Measurements from ENCODE around the gene LAMB2.

LAMB2 gene

GRCh38 chr3:49177073-49177472 is 44.2 kb upstream of the LAMB2 start:
- TF ChIP-seq ZBTB7A (IDR thresholded peaks at IDR 0.05; ENCODE audit: low read depth): no peak
- TF ChIP-seq REST (IDR thresholded peaks at IDR 0.05; ENCODE audit: low read depth): no peak
- TF ChIP-seq EP300 (IDR thresholded peaks at IDR 0.05; ENCODE audit: borderline replicate concordance): no peak
- TF ChIP-seq RAD21 (IDR thresholded peaks at IDR 0.05; ENCODE audit: low read depth): no peak
- TF ChIP-seq YY1 (IDR thresholded peaks at IDR 0.05; ENCODE audit: low read depth): no peak

GRCh38 chr3:49175530-49175929 is 42.7 kb upstream of the LAMB2 start:
- no peak for TF ChIP-seq FOXM1 (IDR thresholded peaks at IDR 0.05; ENCODE audit: borderline replicate concordance, low read depth)
- TF ChIP-seq CREB1 (IDR thresholded peaks at IDR 0.05; ENCODE audit: low read depth): no peak
- no peak for TF ChIP-seq REST (IDR thresholded peaks at IDR 0.05; ENCODE audit: low read depth)
- TF ChIP-seq TAF1 (IDR thresholded peaks at IDR 0.05; ENCODE audit: low read depth): no peak

- TF ChIP-seq TAF1 (IDR thresholded peaks at IDR 0.05; ENCODE audit: low read depth) (no peak), NFIC (IDR thresholded peaks at IDR 0.05) (no peak), TCF12 (IDR thresholded peaks at IDR 0.05; ENCODE audit: low read depth) (no peak), FOXM1 (IDR thresholded peaks at IDR 0.05; ENCODE audit: borderline replicate concordance, low read depth) (no peak), CEBPB (IDR thresholded peaks at IDR 0.05) (no peak), CREB1 (IDR thresholded peaks at IDR 0.05; ENCODE audit: low read depth) (no peak), TEAD4 (IDR thresholded peaks at IDR 0.05) (no peak), ZBTB7A (IDR thresholded peaks at IDR 0.05; ENCODE audit: low read depth) (no peak)
Measured at GRCh38 chr3:49174397-49174985, 41.6 kb upstream of the LAMB2 start.

- TF ChIP-seq EP300 (IDR thresholded peaks at IDR 0.05; ENCODE audit: borderline replicate concordance): no peak
- no peak for TF ChIP-seq EGR1 (IDR thresholded peaks at IDR 0.05)
- TF ChIP-seq CEBPB (IDR thresholded peaks at IDR 0.05): no peak
- no peak for TF ChIP-seq CREB1 (IDR thresholded peaks at IDR 0.05; ENCODE audit: low read depth)
- TF ChIP-seq YY1 (IDR thresholded peaks at IDR 0.05; ENCODE audit: low read depth): no peak
- no peak for TF ChIP-seq REST (IDR thresholded peaks at IDR 0.05; ENCODE audit: low read depth)
- TF ChIP-seq TAF1 (IDR thresholded peaks at IDR 0.05; ENCODE audit: low read depth): no peak
- no peak for TF ChIP-seq NFIC (IDR thresholded peaks at IDR 0.05)
- no peak for TF ChIP-seq FOXM1 (IDR thresholded peaks at IDR 0.05; ENCODE audit: borderline replicate concordance, low read depth)
- no peak for TF ChIP-seq TCF12 (IDR thresholded peaks at IDR 0.05; ENCODE audit: low read depth)
- no peak for TF ChIP-seq USF1 (IDR thresholded peaks at IDR 0.05)
- no peak for TF ChIP-seq RAD21 (IDR thresholded peaks at IDR 0.05; ENCODE audit: low read depth)
- TF ChIP-seq TEAD4 (IDR thresholded peaks at IDR 0.05): no peak
- no peak for TF ChIP-seq ZBTB7A (IDR thresholded peaks at IDR 0.05; ENCODE audit: low read depth)
- no peak for TF ChIP-seq MAX (IDR thresholded peaks at IDR 0.05)
Measured at GRCh38 chr3:49173792-49174170, 40.9 kb upstream of the LAMB2 start.

GRCh38 chr3:49173116-49173791 is 40.4 kb upstream of the LAMB2 start:
- TF ChIP-seq FOXM1 (IDR thresholded peaks at IDR 0.05; ENCODE audit: borderline replicate concordance, low read depth) (no peak), TAF1 (IDR thresholded peaks at IDR 0.05; ENCODE audit: low read depth) (no peak), YY1 (IDR thresholded peaks at IDR 0.05; ENCODE audit: low read depth) (no peak), EP300 (IDR thresholded peaks at IDR 0.05; ENCODE audit: borderline replicate concordance) (no peak), REST (IDR thresholded peaks at IDR 0.05; ENCODE audit: low read depth) (no peak), CEBPB (IDR thresholded peaks at IDR 0.05) (no peak), ZBTB7A (IDR thresholded peaks at IDR 0.05; ENCODE audit: low read depth) (no peak), TEAD4 (IDR thresholded peaks at IDR 0.05) (no peak), TCF12 (IDR thresholded peaks at IDR 0.05; ENCODE audit: low read depth) (no peak), MAX (IDR thresholded peaks at IDR 0.05) (no peak), CREB1 (IDR thresholded peaks at IDR 0.05; ENCODE audit: low read depth) (no peak), EGR1 (IDR thresholded peaks at IDR 0.05) (no peak), USF1 (IDR thresholded peaks at IDR 0.05) (no peak), RAD21 (IDR thresholded peaks at IDR 0.05; ENCODE audit: low read depth) (no peak)

Data from Ishikawa (cell line).